Left ventricle myocardium inferior (tissue), 1 donor: ENCODE measurements around the gene IDE. TPM values are rescaled to one million over a fixed set of nuclear protein-coding genes. Genes with fewer than 3 reads are reported as not detected.
A peak's percentile ranks its signal among the peaks of the same experiment; 100 is the strongest.

Source experiments
- DNase-seq: peaks from one replicate; pipeline ENCODE4 v3.0.0-alpha.2; 2020
- H3K27ac ChIP-seq: fragments of 200-600 bp; replicated peaks from 2 replicates; pipeline ENCODE4 v1.8.0; 2021
- H3K27me3 ChIP-seq: fragments of 200-600 bp; 2 replicates; pipeline ENCODE4 v1.8.0; 2021; ENCODE audit warnings: low read depth
- H3K36me3 ChIP-seq: fragments of 200-600 bp; 2 replicates; pipeline ENCODE4 v1.8.0; 2021
- H3K4me1 ChIP-seq: fragments of 200-600 bp; 2 replicates; pipeline ENCODE4 v1.8.0; 2021
- H3K4me3 ChIP-seq: fragments of 200-600 bp; 2 replicates; pipeline ENCODE4 v1.8.0; 2021; ENCODE audit warnings: mild to moderate bottlenecking, moderate library complexity
- H3K9me3 ChIP-seq: fragments of 200-600 bp; replicated peaks from 2 replicates; pipeline ENCODE4 v1.8.0; 2021
- intact Hi-C: fragments of 100-400 bp; cut with micrococcal nuclease; formaldehyde crosslinking; loops from one replicate; pipeline ENCODE4 v1.11.0; 2022
- total RNA-seq: library from RNA; stranded (reverse); fragmentation: NEBNext Ultra II Directional; extraction: Animal tissue kit (Norgen Biotek cat#: 25700); gene quantifications from one replicate; pipeline ENCODE4 v1.2.1, GENCODE V29; 2021
- TF ChIP-seq, protein P1 (sequence below): fragments of 200-600 bp; IDR thresholded peaks from 2 replicates; pipeline ENCODE4 v1.8.0; 2021; ENCODE audit warnings: antibody characterized with exemption, mild to moderate bottlenecking, borderline replicate concordance
- donor health status: DM: no; HTN: yes; CAD: no; lungs with severe emphysema.

IDE gene
- total RNA-seq, 1 donor from 2014 or later, result 42.1 TPM

DNA sequence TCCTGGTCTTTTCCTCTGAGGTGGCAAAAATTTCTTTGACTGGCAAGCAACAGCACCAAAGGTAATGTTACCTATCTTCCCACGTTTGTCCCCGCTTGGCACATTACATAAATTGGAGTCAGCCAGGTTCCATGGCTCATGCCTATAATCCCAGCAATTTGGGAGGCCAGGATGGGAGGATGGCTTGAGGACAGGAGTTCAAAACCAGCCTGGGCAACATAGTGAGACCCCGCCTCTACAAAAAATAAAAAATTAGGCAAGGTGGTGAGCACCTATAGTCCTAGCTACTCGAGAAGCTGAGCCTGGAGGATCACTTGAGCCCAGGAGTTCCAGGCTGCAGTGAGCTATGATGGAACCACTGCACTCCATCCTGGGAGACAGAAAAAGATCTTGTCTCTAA is 139.5 kb downstream of the IDE start:
- DNase-seq, result no peak
- Histone ChIP-seq H3K4me3 (no peak overlapping the region), H3K27ac (no peak overlapping the region), H3K4me1 (peaks cover 37% of the 10 kb centered on the region), H3K27me3 (no peaks in the 10 kb centered on the region), H3K9me3 (no peaks in the 10 kb centered on the region), H3K36me3 (no peaks in the 10 kb centered on the region)
- intact Hi-C loops, result no loop called here
- TF ChIP-seq, protein P1, sequence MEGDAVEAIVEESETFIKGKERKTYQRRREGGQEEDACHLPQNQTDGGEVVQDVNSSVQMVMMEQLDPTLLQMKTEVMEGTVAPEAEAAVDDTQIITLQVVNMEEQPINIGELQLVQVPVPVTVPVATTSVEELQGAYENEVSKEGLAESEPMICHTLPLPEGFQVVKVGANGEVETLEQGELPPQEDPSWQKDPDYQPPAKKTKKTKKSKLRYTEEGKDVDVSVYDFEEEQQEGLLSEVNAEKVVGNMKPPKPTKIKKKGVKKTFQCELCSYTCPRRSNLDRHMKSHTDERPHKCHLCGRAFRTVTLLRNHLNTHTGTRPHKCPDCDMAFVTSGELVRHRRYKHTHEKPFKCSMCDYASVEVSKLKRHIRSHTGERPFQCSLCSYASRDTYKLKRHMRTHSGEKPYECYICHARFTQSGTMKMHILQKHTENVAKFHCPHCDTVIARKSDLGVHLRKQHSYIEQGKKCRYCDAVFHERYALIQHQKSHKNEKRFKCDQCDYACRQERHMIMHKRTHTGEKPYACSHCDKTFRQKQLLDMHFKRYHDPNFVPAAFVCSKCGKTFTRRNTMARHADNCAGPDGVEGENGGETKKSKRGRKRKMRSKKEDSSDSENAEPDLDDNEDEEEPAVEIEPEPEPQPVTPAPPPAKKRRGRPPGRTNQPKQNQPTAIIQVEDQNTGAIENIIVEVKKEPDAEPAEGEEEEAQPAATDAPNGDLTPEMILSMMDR, result no peak

DNA sequence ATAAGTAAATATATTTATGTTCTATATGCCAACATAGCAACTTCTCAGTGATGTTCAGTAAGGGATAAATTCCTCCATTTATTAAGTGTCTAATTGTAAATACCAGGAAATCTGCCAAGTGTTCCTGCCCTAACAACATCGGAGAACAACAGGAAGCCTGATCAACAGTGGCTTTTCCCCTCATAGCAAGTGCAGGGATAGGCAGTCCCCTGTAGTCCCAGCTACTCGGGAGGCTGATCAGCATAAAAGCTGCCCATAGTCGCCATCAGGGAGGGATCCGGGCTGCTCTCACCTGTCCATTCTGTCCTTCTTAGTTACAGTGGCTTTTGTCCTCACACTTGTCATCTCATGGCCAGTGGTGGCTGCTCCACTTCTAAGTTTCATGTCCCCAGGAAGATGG is 141.3 kb downstream of the IDE start:
- H3K4me3 ChIP-seq, result peak overlapping the region; percentile 8
- H3K9me3 ChIP-seq, result no peaks in the 10 kb centered on the region
- peak overlapping the region; percentile 80 for H3K27ac ChIP-seq
- no peak for DNase-seq
- H3K27me3 ChIP-seq, result no peaks in the 10 kb centered on the region
- H3K36me3 ChIP-seq, result no peaks in the 10 kb centered on the region
- H3K4me1 ChIP-seq, result peaks cover 37% of the 10 kb centered on the region
- intact Hi-C loops, result no loop called here
- TF ChIP-seq, protein P1, result no peak

GRCh38 chr10:92430103-92430502 is 143.8 kb downstream of the IDE start:
- DNase-seq, result no peak
- peaks cover 37% of the 10 kb centered on the region for H3K4me1 ChIP-seq
- peak overlapping the region; percentile 80 for H3K27ac ChIP-seq
- no peaks in the 10 kb centered on the region for H3K9me3 ChIP-seq
- H3K4me3 ChIP-seq, result no peak overlapping the region
- H3K27me3 ChIP-seq, result no peaks in the 10 kb centered on the region
- H3K36me3 ChIP-seq, result no peaks in the 10 kb centered on the region
- intact Hi-C loops, result no loop called here
- TF ChIP-seq, protein P1, result no peak

DNA sequence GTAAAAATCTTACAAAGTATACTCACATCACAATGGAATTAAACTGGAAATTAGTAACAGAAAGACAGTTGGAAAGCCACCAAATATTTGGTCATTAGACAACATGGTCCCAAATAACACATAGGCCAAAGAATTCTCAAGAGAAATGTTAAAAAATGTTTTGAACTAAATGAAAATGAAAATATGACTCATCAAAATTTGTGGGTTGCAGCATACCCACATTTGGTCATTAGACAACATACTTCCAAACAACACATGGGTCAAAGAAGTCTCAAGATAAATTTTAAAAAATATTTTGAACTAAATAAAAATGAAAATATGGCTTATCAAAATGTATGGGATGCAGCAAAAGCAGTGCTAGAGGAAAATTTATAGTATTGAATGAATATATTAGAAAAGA is 152.3 kb downstream of the IDE start:
- DNase-seq, result no peak
- peaks cover 8% of the 10 kb centered on the region for H3K4me1 ChIP-seq
- no peak overlapping the region for H3K27ac ChIP-seq
- TF ChIP-seq, protein P1, result no peak
- no peaks in the 10 kb centered on the region for H3K36me3 ChIP-seq
- H3K4me3 ChIP-seq, result no peak overlapping the region
- intact Hi-C loops, result loop anchor here (10.0 kb wide), 1 partner anchor 337 kb away; no protein-coding TSS in a partner anchor
- peaks cover 5% of the 10 kb centered on the region for H3K9me3 ChIP-seq
- H3K27me3 ChIP-seq, result no peaks in the 10 kb centered on the region

DNA sequence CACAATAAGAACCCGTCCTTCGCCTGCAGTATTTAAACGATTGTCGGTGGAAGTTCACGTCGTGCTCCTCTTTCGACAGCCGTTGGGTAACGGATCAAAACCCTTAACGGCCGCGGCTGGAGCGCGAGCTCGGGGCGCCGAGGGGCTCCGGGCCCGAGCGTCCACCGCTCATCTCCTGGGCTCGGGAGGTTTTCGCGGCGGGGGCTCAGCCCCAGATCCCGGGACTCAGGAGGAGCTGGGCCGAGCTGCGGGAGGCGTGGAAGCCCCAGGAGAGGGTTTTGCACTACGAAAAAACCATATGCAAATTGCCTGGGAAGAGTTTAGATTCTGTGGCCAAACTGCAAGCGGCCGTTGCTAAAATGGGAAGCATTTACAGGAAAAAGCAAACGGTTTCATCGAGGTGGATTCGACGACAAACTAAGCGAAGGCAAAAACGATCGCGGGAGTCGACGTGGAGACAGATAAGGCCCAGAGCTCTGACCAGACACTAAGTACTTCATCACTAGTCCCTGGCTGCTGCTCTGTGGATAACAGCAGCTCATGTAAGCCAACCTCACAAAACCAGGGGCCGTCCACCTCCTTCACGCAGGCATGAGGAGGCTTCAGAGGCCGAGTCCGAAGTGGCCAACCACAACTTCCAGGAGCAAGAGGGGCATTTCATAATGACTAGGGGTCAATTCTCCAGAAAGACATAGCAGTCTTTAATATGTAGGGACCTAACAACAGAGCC is 153.2 kb downstream of the IDE start:
- Histone ChIP-seq H3K27me3 (no peaks in the 10 kb centered on the region), H3K9me3 (peaks cover 10% of the 10 kb centered on the region), H3K27ac (peak overlapping the region; percentile 25), H3K4me3 (peak overlapping the region; percentile 66), H3K4me1 (peaks cover 8% of the 10 kb centered on the region), H3K36me3 (no peaks in the 10 kb centered on the region)
- TF ChIP-seq, protein P1, result no peak
- no peak for DNase-seq
- intact Hi-C loops, result loop anchor here (10.0 kb wide), 1 partner anchor 336 kb away; no protein-coding TSS in a partner anchor
